Measurements from ENCODE around the gene CREBBP. TPM values are rescaled to one million over a fixed set of nuclear protein-coding genes. Genes with fewer than 3 reads are reported as not detected.
A peak's percentile ranks its signal among the peaks of the same experiment; 100 is the strongest.

The CREBBP gene
- total RNA-seq, 1 donor from 2014 or later, result 43.7 TPM

GRCh38 chr16:3797904-3798811, 82.4 kb downstream of the CREBBP start:
- DNase-seq (ENCODE audit: low read depth), result no peak

GRCh38 chr16:3797473-3797872, 83.0 kb downstream of the CREBBP start:
- DNase-seq (ENCODE audit: low read depth), result no peak

GRCh38 chr16:3793161-3793576, 87.3 kb downstream of the CREBBP start:
- no peak for DNase-seq (ENCODE audit: low read depth)

GRCh38 chr16:3792472-3793012, 88.0 kb downstream of the CREBBP start:
- DNase-seq (ENCODE audit: low read depth), result no peak

GRCh38 chr16:3791701-3792100, 88.8 kb downstream of the CREBBP start:
- DNase-seq (ENCODE audit: low read depth), result no peak

- DNase-seq (ENCODE audit: low read depth), result peak; percentile 30
Measured at GRCh38 chr16:3789375-3790099, 91.0 kb downstream of the CREBBP start.

GRCh38 chr16:3788711-3789374, 91.7 kb downstream of the CREBBP start:
- DNase-seq (ENCODE audit: low read depth), result no peak

GRCh38 chr16:3787924-3788661, 92.4 kb downstream of the CREBBP start:
- DNase-seq (ENCODE audit: low read depth), result no peak

GRCh38 chr16:3785413-3785812, 95.1 kb downstream of the CREBBP start:
- DNase-seq (ENCODE audit: low read depth), result no peak

GRCh38 chr16:3783516-3783915, 97.0 kb downstream of the CREBBP start:
- no peak for DNase-seq (ENCODE audit: low read depth)

GRCh38 chr16:3782566-3782965, 97.9 kb downstream of the CREBBP start:
- no peak for DNase-seq (ENCODE audit: low read depth)

GRCh38 chr16:3781421-3781820, 99.1 kb downstream of the CREBBP start:
- DNase-seq (ENCODE audit: low read depth), result no peak

- DNase-seq (ENCODE audit: low read depth), result peak; percentile 27
Measured at GRCh38 chr16:3780570-3780969, 99.9 kb downstream of the CREBBP start.

- DNase-seq (ENCODE audit: low read depth), result no peak
Measured at GRCh38 chr16:3776316-3776715, 104.2 kb downstream of the CREBBP start.

GRCh38 chr16:3774819-3775218, 105.7 kb downstream of the CREBBP start:
- no peak for DNase-seq (ENCODE audit: low read depth)

- DNase-seq (ENCODE audit: low read depth), result no peak
Measured at GRCh38 chr16:3774156-3774767, 106.3 kb downstream of the CREBBP start.

GRCh38 chr16:3773663-3774062, 106.8 kb downstream of the CREBBP start:
- no peak for DNase-seq (ENCODE audit: low read depth)

GRCh38 chr16:3771513-3771912, 109.0 kb downstream of the CREBBP start:
- DNase-seq (ENCODE audit: low read depth), result peak; percentile 38

GRCh38 chr16:3770530-3770929, 110.0 kb downstream of the CREBBP start:
- no peak for DNase-seq (ENCODE audit: low read depth)

- no peak for DNase-seq (ENCODE audit: low read depth)
Measured at GRCh38 chr16:3769942-3770341, 110.6 kb downstream of the CREBBP start.

GRCh38 chr16:3769013-3769412, 111.5 kb downstream of the CREBBP start:
- DNase-seq (ENCODE audit: low read depth), result no peak
